ENCODE measurements around the gene PCDHA3. TPM values are rescaled to one million over a fixed set of nuclear protein-coding genes. Genes with fewer than 3 reads are reported as not detected.

The PCDHA3 gene
- total and polyA plus RNA-seq, 2 of the 8 experiments (the other 6 are each of a cell fraction or from before 2014, with no cell fraction given), result 0.48 to 0.67 TPM

GRCh38 chr5:140833993-140834392 lies 33.1 kb downstream of the PCDHA3 start, which contains the start of gene PCDHA7:
TSS of gene PCDHA7 (plus strand) at chr5:140834269. CDS start at chr5:140834384, 115 bp downstream.
- H2BK12ac ChIP-seq (ENCODE audit: low read depth, low read length), result no peak within 1 kb of the TSS
- no peak within 1 kb of the TSS for H4K91ac ChIP-seq (replicated peaks; ENCODE audit: insufficient read length, low read length)
- no peak within 1 kb of the TSS for H3K27ac ChIP-seq (ENCODE audit: low read depth, low read length)
- no peaks in the 10 kb centered on the region for H3K23me2 ChIP-seq (ENCODE audit: low read depth, low read length)
- no peaks in the 10 kb centered on the region for H4K20me1 ChIP-seq (replicated peaks in 1 of 2; ENCODE audit: control insufficient read depth in 1 of 2, insufficient read depth in 2 of 2, low read length in 2 of 2)
- H3K79me1 ChIP-seq (ENCODE audit: low read depth, low read length), result no peaks in the 10 kb centered on the region
- peaks cover 0 to 9% (median 0%) of the 10 kb centered on the region in 4 experiments; a peak in 2 of 8 replicates for H3K36me3 ChIP-seq (ENCODE audit: control insufficient read depth in 2 of 4, insufficient read depth in 4 of 4, low read length in 3 of 4)
- ChIA-PET POLR2A (ENCODE audit: partially characterized antibody) (no interaction called here), CTCF (ENCODE audit: partially characterized antibody) (interaction anchor here (1.1 to 2.2 kb wide), 7 partner anchors 8 to 217 kb away, joined by 3 to 6 read pairs (median 4); partner anchors contain the start of genes PCDHA11, PCDHA5 and PCDHB1)
- no peak within 1 kb of the TSS for H2BK120ac ChIP-seq (replicated peaks; ENCODE audit: low read depth, low read length)
- no peak within 1 kb of the TSS for H2AK5ac ChIP-seq (ENCODE audit: low read depth, low read length)
- no peaks in the 10 kb centered on the region; a peak in 1 of 4 replicates for H3K79me2 ChIP-seq (ENCODE audit: control insufficient read depth in 1 of 2, insufficient read depth in 2 of 2, low read length in 2 of 2)
- DNase-seq (ENCODE audit: low read depth in 1 of 2, low spot score in 2 of 2), result no peak
- no peak within 1 kb of the TSS; the same call in 1 of the 2 replicates for H4K8ac ChIP-seq (ENCODE audit: extremely low read depth, insufficient read depth, low read length)
- no peak for TF ChIP-seq EP300 (IDR thresholded peaks at IDR 0.05; ENCODE audit: borderline replicate concordance in 1 of 2, low read depth in 2 of 2, low read length in 2 of 2)
- TF ChIP-seq CTCF (IDR thresholded peaks at IDR 0.05; ENCODE audit: control extremely low read depth in 1 of 3, insufficient read depth in 1 of 3, low read depth in 1 of 3, low read length in 3 of 3), result peak in 1 of 3 experiments; percentile 11; a peak in 1 of 4 replicates
- WGBS, 2 experiments (ENCODE audit: extremely low coverage in 1 of 2, insufficient coverage in 1 of 2, insufficient read length in 1 of 2, insufficient replicate concordance in 2 of 2, low coverage in 1 of 2, low lambda C conversion rate in 2 of 2, missing lambda C conversion rate in 1 of 2), result 84% methylated on average over 8 of the region's 8 CpGs; no CpG with 5 or more reads in 1 of the 2 experiments
- H3K4me2 ChIP-seq (ENCODE audit: insufficient read depth in 1 of 2, low read depth in 2 of 2, low read length in 2 of 2), result peak within 1 kb of the TSS in 1 of 2 experiments; percentile 59; a peak in 1 of 4 replicates
- FAIRE-seq, result no peak
- H3K9ac ChIP-seq (replicated peaks in 1 of 4; ENCODE audit: extremely low read depth in 1 of 4, low read depth in 3 of 4, low read length in 3 of 4), result peak within 1 kb of the TSS in 1 of 4 experiments; percentile 63; a peak in 1 of 7 replicates
- no peaks in the 10 kb centered on the region for H3K4me1 ChIP-seq (replicated peaks in 1 of 4; ENCODE audit: control insufficient read depth in 3 of 4, insufficient read depth in 4 of 4, low read length in 3 of 4)
- H3K23ac ChIP-seq (ENCODE audit: insufficient read length), result no peak within 1 kb of the TSS
- H2BK15ac ChIP-seq (ENCODE audit: low read length), result no peak within 1 kb of the TSS
- H2BK5ac ChIP-seq (ENCODE audit: low read depth, low read length), result no peak within 1 kb of the TSS
- H3K18ac ChIP-seq (ENCODE audit: extremely low read depth, low read length), result no peak within 1 kb of the TSS; the same call in 1 of the 2 replicates
- no peak within 1 kb of the TSS for H3K56ac ChIP-seq (replicated peaks; ENCODE audit: insufficient read length, low read depth, low read length)
- H4K5ac ChIP-seq (ENCODE audit: insufficient read length, low read depth, low read length), result no peak within 1 kb of the TSS
- peaks cover 0 to 21% of the 10 kb centered on the region in 2 experiments; a peak in 2 of 4 replicates for H3K9me3 ChIP-seq (ENCODE audit: insufficient read depth in 2 of 2, low read depth in 1 of 2, low read length in 1 of 2)
- peak within 1 kb of the TSS in 1 of 4 experiments; percentile 59; a peak in 2 of 8 replicates for H3K4me3 ChIP-seq (ENCODE audit: extremely low read depth in 1 of 4, insufficient read depth in 2 of 4, low read depth in 3 of 4, low read length in 4 of 4)
- H2BK20ac ChIP-seq (ENCODE audit: low read length), result no peak within 1 kb of the TSS
- no peak within 1 kb of the TSS for H3K4ac ChIP-seq (replicated peaks; ENCODE audit: insufficient read length, low read depth, low read length)
- no peak within 1 kb of the TSS for H2AFZ ChIP-seq (ENCODE audit: low read length)
- H3K14ac ChIP-seq (ENCODE audit: insufficient read length), result no peak within 1 kb of the TSS
- no peaks in the 10 kb centered on the region for H3K27me3 ChIP-seq (replicated peaks in 1 of 4; ENCODE audit: control insufficient read depth in 3 of 4, extremely low read depth in 1 of 4, insufficient read depth in 3 of 4, low read length in 3 of 4)
